Omental fat pad (tissue), 4 donors: ENCODE results near the gene DLK1. TPM values are rescaled to one million over a fixed set of nuclear protein-coding genes. Genes with fewer than 3 reads are reported as not detected.

Experiments
- ATAC-seq: fragments of 150-250 bp; one replicate; pipeline ENCODE4 v1.9.1; 2016; ENCODE audit warnings: mild to moderate bottlenecking, moderate library complexity; ENCODE audit not compliant: low FRiP score
- DNase-seq: peaks from one replicate; pipeline ENCODE4 v3.0.0-alpha.2; 2019; ENCODE audit warnings: low spot score
- total RNA-seq, 4 donors: library from RNA; depleted of rRNA; stranded (reverse); fragments of >200 nt; gene quantifications; one replicate each; pipeline ENCODE4 v1.1.0, GENCODE V29; 2016
- TF ChIP-seq, protein P1 (sequence below), 3 donors: fragments of 450-650 bp; IDR thresholded peaks; one replicate each; pipeline ENCODE4 v1.5.1; 2016 to 2017; ENCODE audit warnings: antibody characterized with exemption in 3 of 3, mild to moderate bottlenecking in 3 of 3, moderate library complexity in 2 of 3

DLK1 gene
- total RNA-seq, 4 donors from 2014 or later: not detected

DNA sequence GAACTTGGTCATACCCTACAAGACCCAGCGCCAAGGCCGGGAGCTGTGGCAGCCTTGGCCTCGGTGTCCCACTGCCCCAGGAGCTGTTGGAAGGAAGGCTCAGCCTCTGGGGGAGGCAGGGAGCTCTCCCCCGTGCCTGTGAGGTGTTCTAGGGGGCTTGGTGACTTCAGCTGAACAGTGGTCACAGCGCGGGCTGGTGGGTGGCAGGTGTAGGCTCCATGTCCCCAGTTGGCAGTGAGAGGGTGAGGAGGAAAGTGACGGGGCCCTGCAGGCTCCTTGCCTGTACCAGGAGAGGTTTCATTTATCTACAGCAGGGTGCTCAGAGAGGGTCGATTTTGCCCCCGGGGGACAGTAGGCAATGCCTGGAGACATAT lies 47.5 kb downstream of the DLK1 start:
- ATAC-seq (no peak), DNase-seq (no peak)
- TF ChIP-seq, protein P1, sequence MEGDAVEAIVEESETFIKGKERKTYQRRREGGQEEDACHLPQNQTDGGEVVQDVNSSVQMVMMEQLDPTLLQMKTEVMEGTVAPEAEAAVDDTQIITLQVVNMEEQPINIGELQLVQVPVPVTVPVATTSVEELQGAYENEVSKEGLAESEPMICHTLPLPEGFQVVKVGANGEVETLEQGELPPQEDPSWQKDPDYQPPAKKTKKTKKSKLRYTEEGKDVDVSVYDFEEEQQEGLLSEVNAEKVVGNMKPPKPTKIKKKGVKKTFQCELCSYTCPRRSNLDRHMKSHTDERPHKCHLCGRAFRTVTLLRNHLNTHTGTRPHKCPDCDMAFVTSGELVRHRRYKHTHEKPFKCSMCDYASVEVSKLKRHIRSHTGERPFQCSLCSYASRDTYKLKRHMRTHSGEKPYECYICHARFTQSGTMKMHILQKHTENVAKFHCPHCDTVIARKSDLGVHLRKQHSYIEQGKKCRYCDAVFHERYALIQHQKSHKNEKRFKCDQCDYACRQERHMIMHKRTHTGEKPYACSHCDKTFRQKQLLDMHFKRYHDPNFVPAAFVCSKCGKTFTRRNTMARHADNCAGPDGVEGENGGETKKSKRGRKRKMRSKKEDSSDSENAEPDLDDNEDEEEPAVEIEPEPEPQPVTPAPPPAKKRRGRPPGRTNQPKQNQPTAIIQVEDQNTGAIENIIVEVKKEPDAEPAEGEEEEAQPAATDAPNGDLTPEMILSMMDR (IDR thresholded peaks at IDR 0.05): no peak

DNA sequence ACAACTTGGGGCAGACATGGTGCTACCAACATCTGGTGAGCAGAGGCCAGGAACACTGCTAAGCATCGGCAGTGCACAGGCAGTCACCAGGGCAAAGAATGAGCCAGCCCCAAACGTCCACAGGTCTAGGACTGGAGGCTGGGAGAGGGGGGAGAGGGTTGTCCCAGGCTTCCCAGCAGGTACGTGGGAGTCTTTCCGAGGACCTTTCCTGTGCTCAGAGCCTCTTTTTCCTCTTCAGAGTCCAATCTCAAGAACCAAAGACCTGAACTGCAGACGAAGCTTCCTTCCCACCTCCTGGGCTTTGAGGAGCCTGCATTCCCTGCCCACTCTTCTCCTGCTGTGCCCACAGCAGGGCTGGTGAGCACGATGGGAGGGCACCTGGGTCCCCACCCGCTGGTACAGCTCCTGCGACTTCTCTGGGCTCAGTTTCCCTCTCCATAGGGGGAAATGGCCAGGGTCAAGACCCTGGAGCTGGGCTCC lies 48.7 kb downstream of the DLK1 start:
- ATAC-seq (no peak), DNase-seq (no peak)
- TF ChIP-seq, protein P1 (IDR thresholded peaks at IDR 0.05): no peak

DNA sequence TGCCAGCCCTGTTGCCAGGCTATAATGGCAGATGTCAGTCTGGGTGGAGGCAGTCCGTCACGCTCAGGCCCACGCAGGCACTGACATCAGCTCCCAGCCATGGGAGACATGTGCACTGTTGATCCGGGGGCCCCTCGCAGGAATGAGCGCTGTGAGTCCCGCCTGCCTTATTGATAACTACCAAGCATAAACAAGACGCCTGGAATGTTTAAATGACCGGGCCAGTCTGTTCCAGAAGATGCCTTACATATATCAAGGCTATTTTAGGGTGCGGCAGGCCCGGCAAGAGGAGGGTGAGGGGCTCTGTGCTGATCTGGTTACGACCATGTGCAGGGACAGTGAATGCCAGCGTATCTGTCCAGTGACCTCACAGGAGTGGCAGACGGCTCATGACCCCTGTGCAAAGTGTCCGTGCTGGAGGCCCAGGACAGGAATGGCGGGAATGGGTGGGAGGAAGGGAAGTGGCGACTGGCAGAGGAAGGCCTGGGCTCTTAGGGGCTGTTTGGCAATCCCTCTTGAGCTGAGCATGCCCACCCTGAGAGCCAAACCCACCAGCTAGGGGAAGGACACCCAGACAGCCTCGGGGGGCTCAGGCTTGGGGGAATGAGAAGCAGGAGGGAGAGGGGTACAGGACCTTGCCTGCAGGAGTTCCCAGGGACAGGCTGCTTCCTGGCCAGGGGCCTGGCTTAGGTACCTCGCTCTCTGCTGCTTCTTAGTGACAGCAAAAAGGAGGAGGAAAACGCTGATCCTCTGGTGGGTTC lies 49.3 kb downstream of the DLK1 start:
- DNase-seq: no peak
- TF ChIP-seq, protein P1 (IDR thresholded peaks at IDR 0.05): no peak

DNA sequence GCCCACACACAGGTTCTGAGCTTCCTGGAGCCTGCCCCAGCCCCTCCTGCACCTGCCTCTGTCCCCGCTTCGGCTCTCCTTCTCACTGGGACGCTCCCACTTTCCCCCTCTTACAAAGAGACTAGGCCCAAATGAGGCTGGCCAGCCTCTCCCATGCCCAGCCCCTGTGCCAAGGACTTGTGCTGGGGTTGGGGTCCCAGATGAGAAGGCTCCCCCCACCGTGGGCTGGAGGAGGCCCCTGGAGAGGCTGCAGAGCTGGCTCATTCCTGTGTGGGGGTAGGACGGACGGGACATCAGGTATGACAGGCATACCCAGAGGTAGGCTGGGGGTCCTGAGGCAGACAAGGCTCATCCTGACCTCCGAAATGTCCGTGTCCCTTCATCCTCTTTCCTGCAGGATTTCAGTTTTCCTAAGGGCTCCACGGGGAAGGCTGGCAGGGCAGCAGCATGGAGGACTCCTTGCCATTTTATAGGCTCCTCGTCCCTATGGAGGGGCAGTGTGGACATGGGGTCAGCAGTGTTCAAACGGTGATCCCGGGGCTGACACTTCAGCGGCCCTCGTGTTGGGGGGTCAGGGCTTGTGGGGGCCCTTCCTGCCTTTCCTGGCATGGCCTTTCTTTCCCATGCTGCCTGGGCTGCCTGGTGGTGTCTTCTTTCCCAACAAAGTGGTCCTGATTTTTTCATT lies 50.1 kb downstream of the DLK1 start:
- TF ChIP-seq, protein P1 (IDR thresholded peaks at IDR 0.05): no peak
- no peak for ATAC-seq
- no peak for DNase-seq

More for the DNA sequence above, 49.3 kb downstream of the DLK1 start:
- no peak for ATAC-seq

DNA sequence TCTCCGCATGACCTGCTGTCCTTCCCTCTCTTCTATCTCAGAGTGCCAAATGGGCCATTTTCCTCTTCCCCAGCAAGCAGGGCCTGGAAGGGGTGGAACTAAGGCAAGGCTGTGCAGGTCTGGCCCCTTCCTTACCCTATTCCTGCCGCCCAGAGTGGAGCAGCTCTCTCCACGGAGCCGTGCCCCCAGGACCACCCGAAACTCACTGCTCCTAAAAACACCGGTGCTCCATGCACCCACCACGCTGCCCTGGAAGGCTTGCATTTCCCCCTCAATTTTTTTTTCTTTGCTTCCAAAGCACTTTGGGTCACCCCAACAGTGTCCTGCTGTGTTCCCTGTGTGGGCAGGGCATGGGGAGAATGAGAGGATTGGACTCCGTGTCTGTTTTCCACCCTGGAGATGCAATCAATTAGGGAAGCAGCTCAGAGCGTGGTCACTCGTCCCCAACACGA lies 50.7 kb downstream of the DLK1 start:
- DNase-seq: no peak
- TF ChIP-seq, protein P1 (IDR thresholded peaks at IDR 0.05): no peak

DNA sequence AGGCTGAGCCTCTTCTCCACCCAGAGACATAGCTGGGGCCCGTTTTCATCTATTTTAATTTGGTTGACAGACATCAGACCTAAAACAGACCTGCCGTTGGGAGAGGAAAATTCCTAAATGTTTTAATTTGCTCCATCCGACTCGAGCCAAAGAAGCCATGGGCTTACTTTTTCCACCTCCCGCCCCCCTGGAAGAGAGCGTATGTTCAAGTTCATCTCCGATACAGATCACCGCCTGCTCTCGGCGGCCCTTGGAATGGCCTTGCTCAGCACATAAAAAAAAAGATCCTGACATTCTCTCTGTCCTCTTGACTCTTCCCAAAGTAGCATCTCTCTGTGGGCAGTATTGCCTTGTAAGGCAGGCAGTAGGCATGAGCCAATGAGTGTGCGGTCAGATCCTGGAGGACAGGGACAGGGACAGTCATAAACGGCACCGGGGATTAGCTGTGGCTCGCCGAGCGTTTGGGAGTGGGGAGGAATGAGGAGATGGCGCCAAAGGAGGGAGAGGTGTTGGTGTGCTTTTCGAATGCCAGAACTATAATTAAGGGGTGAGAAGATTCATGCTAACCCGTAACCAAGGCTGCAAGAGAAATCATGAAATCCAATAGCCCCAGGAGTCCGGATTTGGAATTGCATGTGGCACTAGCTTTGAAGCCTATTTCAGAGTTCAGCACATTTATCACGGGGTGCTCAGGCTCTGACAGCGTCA lies 51.3 kb downstream of the DLK1 start:
- ATAC-seq (no peak), DNase-seq (no peak)
- TF ChIP-seq, protein P1 (IDR thresholded peaks at IDR 0.05): no peak

More for the DNA sequence above, 50.7 kb downstream of the DLK1 start:
- ATAC-seq: no peak
